ENCODE data around the gene MLC1.

MLC1 gene

GRCh38 chr22:50051930-50052329, 33.3 kb downstream of the MLC1 start:
- H3K4me1 Mint-ChIP-seq, result peaks cover 11% of the 10 kb centered on the region
- H3K27ac Mint-ChIP-seq, result no peak overlapping the region
- no peak for TF ChIP-seq CTCF (IDR thresholded peaks at IDR 0.05; ENCODE audit: unreplicated experiment in 3 of 3)
- H3K9me3 Mint-ChIP-seq, result peaks cover 21% of the 10 kb centered on the region
- H3K36me3 Mint-ChIP-seq (ENCODE audit: low read depth), result no peaks in the 10 kb centered on the region
- peaks cover 21% of the 10 kb centered on the region for H3K27me3 Mint-ChIP-seq (ENCODE audit: low read depth)
- no peak overlapping the region for H3K4me3 Mint-ChIP-seq

GRCh38 chr22:50049299-50050195, 35.7 kb downstream of the MLC1 start:
- Mint-ChIP-seq H3K27ac (no peak overlapping the region), H3K4me3 (no peak overlapping the region), H3K9me3 (peaks cover 18% of the 10 kb centered on the region), H3K27me3 (ENCODE audit: low read depth) (peaks cover 6% of the 10 kb centered on the region), H3K4me1 (peaks cover 11% of the 10 kb centered on the region), H3K36me3 (ENCODE audit: low read depth) (no peaks in the 10 kb centered on the region)
- no peak for TF ChIP-seq CTCF (IDR thresholded peaks at IDR 0.05; ENCODE audit: unreplicated experiment in 3 of 3)

- no peak overlapping the region for H3K27ac Mint-ChIP-seq
- peaks cover 15% of the 10 kb centered on the region for H3K9me3 Mint-ChIP-seq
- H3K4me3 Mint-ChIP-seq, result no peak overlapping the region
- peaks cover 3% of the 10 kb centered on the region for H3K27me3 Mint-ChIP-seq (ENCODE audit: low read depth)
- TF ChIP-seq CTCF (IDR thresholded peaks at IDR 0.05; ENCODE audit: unreplicated experiment in 3 of 3), result no peak
- H3K36me3 Mint-ChIP-seq (ENCODE audit: low read depth), result no peaks in the 10 kb centered on the region
- H3K4me1 Mint-ChIP-seq, result peaks cover 11% of the 10 kb centered on the region
Measured at GRCh38 chr22:50048836-50049235, 36.4 kb downstream of the MLC1 start.

DNA sequence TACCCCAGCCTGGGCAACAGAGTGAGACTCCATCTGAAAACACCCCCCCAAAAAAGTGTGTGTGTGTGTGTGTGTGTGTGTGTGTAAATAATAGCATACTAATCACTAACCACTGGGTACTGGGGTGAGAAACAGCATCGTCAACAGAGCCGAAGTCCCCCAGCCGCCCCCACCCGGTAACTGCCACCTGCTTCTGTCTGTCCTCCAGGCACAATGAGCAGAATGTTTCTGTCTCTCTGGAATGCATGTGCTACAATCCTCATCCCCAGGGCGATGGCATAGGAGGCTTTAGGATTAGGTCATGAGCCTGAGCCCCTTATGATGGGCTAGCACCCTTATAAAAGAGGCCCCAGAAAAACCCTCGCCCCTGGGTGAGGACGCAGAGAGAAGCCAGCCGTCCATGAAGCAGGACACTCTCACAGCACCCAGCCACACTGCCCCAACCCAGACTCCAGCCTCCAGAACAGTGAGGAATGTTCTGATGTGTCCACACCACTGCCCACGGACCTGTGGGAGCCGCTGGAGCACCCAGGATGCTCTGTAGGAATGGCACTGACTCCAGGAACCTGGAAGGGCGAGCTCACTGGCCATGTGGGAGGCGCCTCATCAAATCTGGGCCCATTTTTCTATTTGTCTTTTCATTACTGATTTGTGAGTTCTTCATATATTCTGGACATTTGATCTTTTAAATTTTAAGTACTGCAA, 37.0 kb downstream of the MLC1 start:
- peaks cover 11% of the 10 kb centered on the region for H3K4me1 Mint-ChIP-seq
- H3K27me3 Mint-ChIP-seq (ENCODE audit: low read depth), result peaks cover 8% of the 10 kb centered on the region
- peaks cover 17% of the 10 kb centered on the region for H3K9me3 Mint-ChIP-seq
- no peak overlapping the region for H3K4me3 Mint-ChIP-seq
- H3K36me3 Mint-ChIP-seq (ENCODE audit: low read depth), result no peaks in the 10 kb centered on the region
- no peak for TF ChIP-seq CTCF (IDR thresholded peaks at IDR 0.05; ENCODE audit: unreplicated experiment in 3 of 3)
- H3K27ac Mint-ChIP-seq, result no peak overlapping the region

- Mint-ChIP-seq H3K27ac (no peak overlapping the region), H3K4me3 (no peak overlapping the region), H3K36me3 (ENCODE audit: low read depth) (no peaks in the 10 kb centered on the region), H3K9me3 (peaks cover 20% of the 10 kb centered on the region), H3K27me3 (ENCODE audit: low read depth) (peaks cover 17% of the 10 kb centered on the region), H3K4me1 (peaks cover 11% of the 10 kb centered on the region)
- TF ChIP-seq CTCF (IDR thresholded peaks at IDR 0.05; ENCODE audit: unreplicated experiment in 3 of 3), result no peak
Measured at GRCh38 chr22:50047346-50047745, 37.9 kb downstream of the MLC1 start.
